Astrocyte (in vitro differentiated cells and primary cell): Measurements from ENCODE around the gene CRIM1.

Experiments
- CTCF ChIP-seq: IDR thresholded peaks from 2 replicates; pipeline ENCODE4 v1.5.1; 2011; ENCODE audit warnings: low read depth, mild to moderate bottlenecking, inconsistent platforms, low read length, moderate library complexity; ENCODE audit not compliant: insufficient read depth
- EZH2 ChIP-seq: IDR thresholded peaks from 2 replicates; pipeline ENCODE4 v1.6.1; 2012; ENCODE audit warnings: mild to moderate bottlenecking, low read length, inconsistent platforms; ENCODE audit not compliant: insufficient read depth

- no peak for TF ChIP-seq CTCF
- TF ChIP-seq EZH2: no peak
Measured at GRCh38 chr2:36456227-36457175, 100.9 kb downstream of the CRIM1 start.
